ENCODE data around the gene DUSP16. TPM values are rescaled to one million over a fixed set of nuclear protein-coding genes. Genes with fewer than 3 reads are reported as not detected.

Gene DUSP16
- total RNA-seq, 2 donors from 2014 or later: 9.6 to 18.7 TPM

DNA sequence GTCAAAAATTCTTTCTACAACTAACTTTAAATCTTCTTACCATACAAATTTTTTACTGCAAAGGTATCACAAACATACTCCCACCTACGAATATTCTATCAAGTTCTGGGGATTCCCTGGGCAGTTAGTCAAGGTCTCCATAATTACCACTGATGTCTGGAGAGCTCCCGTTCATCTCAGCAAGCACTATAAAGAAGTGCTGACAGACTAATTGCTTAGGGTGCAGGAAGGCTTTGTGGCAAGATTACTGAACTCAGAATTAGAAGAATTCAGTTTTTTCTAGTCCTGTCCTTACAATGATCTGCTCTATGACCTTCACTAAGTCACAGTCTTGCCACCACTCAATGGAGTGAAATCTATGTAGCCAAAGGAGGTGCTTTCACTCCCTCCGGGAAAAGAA lies 61.5 kb downstream of the DUSP16 start:
- DNase-seq (ENCODE audit: low spot score): no peak
- Histone ChIP-seq H3K9me3 (no peaks in the 10 kb centered on the region), H3K27ac (no peak overlapping the region), H3K36me3 (peaks cover 8% of the 10 kb centered on the region), H3K4me1 (peaks cover 0 to 23% of the 10 kb centered on the region in 2 donors), H3K27me3 (no peaks in the 10 kb centered on the region), H3K4me3 (no peak overlapping the region)
- TF ChIP-seq, protein P1, sequence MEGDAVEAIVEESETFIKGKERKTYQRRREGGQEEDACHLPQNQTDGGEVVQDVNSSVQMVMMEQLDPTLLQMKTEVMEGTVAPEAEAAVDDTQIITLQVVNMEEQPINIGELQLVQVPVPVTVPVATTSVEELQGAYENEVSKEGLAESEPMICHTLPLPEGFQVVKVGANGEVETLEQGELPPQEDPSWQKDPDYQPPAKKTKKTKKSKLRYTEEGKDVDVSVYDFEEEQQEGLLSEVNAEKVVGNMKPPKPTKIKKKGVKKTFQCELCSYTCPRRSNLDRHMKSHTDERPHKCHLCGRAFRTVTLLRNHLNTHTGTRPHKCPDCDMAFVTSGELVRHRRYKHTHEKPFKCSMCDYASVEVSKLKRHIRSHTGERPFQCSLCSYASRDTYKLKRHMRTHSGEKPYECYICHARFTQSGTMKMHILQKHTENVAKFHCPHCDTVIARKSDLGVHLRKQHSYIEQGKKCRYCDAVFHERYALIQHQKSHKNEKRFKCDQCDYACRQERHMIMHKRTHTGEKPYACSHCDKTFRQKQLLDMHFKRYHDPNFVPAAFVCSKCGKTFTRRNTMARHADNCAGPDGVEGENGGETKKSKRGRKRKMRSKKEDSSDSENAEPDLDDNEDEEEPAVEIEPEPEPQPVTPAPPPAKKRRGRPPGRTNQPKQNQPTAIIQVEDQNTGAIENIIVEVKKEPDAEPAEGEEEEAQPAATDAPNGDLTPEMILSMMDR (IDR thresholded peaks at IDR 0.05): no peak

DNA sequence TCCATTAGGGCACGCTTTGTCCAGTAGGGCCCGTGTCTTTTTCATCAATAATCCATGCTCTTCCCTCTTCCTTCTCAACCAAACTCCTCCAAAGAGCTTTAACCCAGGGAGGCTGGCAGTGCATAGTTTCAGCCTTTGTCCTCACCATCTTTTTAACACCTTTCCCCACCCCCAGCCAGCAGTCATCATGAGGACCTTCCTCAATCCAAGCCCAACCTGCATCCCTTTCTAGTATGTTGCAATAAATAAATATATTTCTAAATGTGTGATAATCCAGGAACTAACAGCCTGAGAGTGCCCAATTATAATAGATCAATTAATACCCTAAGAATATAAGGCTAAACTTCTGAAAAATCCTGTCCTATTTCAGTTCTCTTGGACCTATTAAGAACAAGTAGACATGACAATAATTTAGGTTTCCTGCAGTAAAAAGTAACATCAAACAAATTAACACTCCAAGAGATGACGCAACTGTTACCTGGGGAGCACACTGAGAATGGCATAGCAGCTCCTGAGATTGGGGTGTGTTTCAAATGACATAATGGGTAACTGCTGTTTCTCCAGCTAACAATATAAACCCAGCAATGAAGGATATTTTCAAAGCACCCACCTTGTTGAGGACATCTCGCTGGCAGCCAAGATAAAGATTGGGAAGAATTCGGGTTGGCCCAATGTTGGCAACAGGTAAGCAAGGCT lies 62.6 kb downstream of the DUSP16 start:
- H3K9me3 ChIP-seq: no peaks in the 10 kb centered on the region
- DNase-seq (ENCODE audit: low spot score): no peak
- H3K27ac ChIP-seq: no peak overlapping the region
- H3K36me3 ChIP-seq: peaks cover 8% of the 10 kb centered on the region
- peaks cover 0 to 12% of the 10 kb centered on the region in 2 donors for H3K4me1 ChIP-seq
- no peak overlapping the region for H3K4me3 ChIP-seq
- TF ChIP-seq, protein P1 (IDR thresholded peaks at IDR 0.05): no peak
- H3K27me3 ChIP-seq: no peaks in the 10 kb centered on the region

DNA sequence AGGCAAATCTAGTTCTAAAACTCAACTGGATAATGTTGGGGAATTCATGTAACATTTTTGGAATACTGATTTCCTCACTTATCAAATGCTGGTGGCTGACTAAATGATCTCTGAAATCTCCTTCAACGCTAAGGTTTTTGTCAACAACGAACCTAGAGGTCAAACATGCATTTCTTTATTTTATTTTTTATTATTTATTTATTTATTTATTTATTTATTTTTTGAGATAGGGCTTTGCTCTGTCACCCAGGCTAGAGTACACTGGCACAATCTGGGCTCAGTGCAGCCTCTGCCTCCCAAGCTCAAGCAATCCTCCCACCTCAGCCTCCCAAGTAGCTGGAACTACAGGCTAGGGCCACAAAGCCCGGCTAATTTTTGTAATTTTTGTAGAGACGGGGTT lies 64.5 kb downstream of the DUSP16 start:
- Histone ChIP-seq H3K4me3 (no peak overlapping the region), H3K36me3 (peaks cover 8% of the 10 kb centered on the region), H3K4me1 (no peaks in the 10 kb centered on the region), H3K9me3 (no peaks in the 10 kb centered on the region), H3K27me3 (no peaks in the 10 kb centered on the region), H3K27ac (no peak overlapping the region)
- TF ChIP-seq, protein P1 (IDR thresholded peaks at IDR 0.05): no peak
- no peak for DNase-seq (ENCODE audit: low spot score)

DNA sequence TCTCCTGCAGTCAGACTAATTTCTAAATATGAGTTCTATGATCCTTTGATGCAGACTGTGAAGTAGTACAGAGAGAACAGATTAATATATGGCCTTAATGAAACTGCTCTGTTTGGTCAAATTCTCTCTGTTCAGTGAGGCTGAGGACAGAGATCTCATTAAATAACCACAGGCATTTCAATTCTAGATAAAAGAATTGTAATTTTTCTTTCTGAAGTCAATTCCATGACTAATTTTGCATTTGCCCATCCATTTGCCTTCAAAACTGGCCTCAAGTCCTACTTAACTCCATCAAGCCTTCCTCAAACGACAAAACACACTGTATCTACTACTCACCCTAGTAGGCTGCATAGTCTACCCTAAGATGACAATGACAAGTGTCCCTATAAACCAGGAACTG lies 67.1 kb downstream of the DUSP16 start:
- Histone ChIP-seq H3K4me3 (no peak overlapping the region), H3K36me3 (peaks cover 8% of the 10 kb centered on the region), H3K27me3 (no peaks in the 10 kb centered on the region), H3K4me1 (no peaks in the 10 kb centered on the region), H3K27ac (no peak overlapping the region), H3K9me3 (no peaks in the 10 kb centered on the region)
- TF ChIP-seq, protein P1 (IDR thresholded peaks at IDR 0.05): no peak
- no peak for DNase-seq (ENCODE audit: low spot score)

DNA sequence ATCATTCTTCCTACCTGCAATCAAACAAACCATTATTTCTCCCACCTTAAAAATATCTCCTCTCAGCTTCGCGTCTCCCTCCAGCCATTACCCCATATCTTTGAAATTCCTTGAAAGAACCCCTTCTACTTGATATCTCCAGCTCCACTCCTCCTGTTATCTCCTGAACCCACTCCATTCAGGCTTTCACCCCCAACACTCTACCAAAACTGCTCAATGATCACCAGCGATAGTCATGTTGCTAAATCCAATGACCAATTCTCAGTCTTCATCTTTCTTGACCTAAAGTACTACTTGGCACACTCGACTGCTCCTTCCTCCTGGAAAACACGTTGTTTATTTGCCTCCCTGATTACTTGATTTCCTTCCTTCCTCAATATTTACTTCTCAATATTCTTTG lies 70.1 kb downstream of the DUSP16 start:
- TF ChIP-seq, protein P1 (IDR thresholded peaks at IDR 0.05): no peak
- Histone ChIP-seq H3K9me3 (no peaks in the 10 kb centered on the region), H3K27me3 (no peaks in the 10 kb centered on the region), H3K4me1 (no peaks in the 10 kb centered on the region), H3K4me3 (no peak overlapping the region), H3K36me3 (peaks cover 6% of the 10 kb centered on the region), H3K27ac (no peak overlapping the region)
- no peak for DNase-seq (ENCODE audit: low spot score)

DNA sequence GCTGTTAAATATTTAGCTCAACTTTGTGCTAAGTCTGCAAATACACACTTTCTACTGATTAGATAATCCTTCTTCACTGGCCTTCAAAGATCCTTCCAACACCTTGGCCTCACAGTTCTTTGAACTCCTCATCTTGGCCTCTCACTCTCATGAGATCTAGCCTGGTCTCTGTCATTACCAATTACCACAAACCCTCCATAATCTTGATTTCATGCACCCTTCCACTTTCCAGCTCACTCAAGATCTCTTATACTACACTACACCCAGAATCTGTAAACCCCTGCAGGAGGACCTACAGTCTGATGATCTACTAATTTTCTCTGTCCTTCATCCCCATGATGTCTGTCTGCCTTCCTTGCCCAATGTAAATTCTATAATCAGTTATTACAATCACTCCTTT lies 71.1 kb downstream of the DUSP16 start:
- no peaks in the 10 kb centered on the region for H3K27me3 ChIP-seq
- H3K4me1 ChIP-seq: no peaks in the 10 kb centered on the region
- no peak for DNase-seq (ENCODE audit: low spot score)
- no peak overlapping the region for H3K4me3 ChIP-seq
- TF ChIP-seq, protein P1 (IDR thresholded peaks at IDR 0.05): no peak
- H3K9me3 ChIP-seq: no peaks in the 10 kb centered on the region
- no peak overlapping the region for H3K27ac ChIP-seq
- peaks cover 6% of the 10 kb centered on the region for H3K36me3 ChIP-seq

All from right atrium auricular region (tissue), 2 donors.